HepG2 (cell line): Measurements from ENCODE around the gene SCAF11. TPM values are rescaled to one million over a fixed set of nuclear protein-coding genes. Genes with fewer than 3 reads are reported as not detected.

ENCODE experiments used
- AHR ChIP-seq: IDR thresholded peaks from 2 replicates; pipeline ENCODE4 v1.6.1; 2018; ENCODE audit warnings: missing genetic modification reagents, missing compliant biosample characterization
- ATF5 ChIP-seq: sonication (generic); formaldehyde crosslinking; IDR thresholded peaks from 2 replicates; pipeline ENCODE4 v1.4.0; 2020; ENCODE audit warnings: mild to moderate bottlenecking, low read depth, missing genetic modification reagents
- BRCA1 ChIP-seq: sonication (generic); formaldehyde crosslinking; IDR thresholded peaks from 2 replicates; pipeline ENCODE4 v1.4.0; 2020; ENCODE audit warnings: missing genetic modification reagents
- FUBP1 ChIP-seq: sonication (generic); formaldehyde crosslinking; IDR thresholded peaks from 2 replicates; pipeline ENCODE4 v1.5.1; 2020; ENCODE audit warnings: missing genetic modification reagents, mild to moderate bottlenecking, borderline replicate concordance
- KDM1A ChIP-seq: IDR thresholded peaks from 2 replicates; pipeline ENCODE4 v1.6.1; 2016; ENCODE audit warnings: missing compliant biosample characterization
- MIER2 ChIP-seq: IDR thresholded peaks from 2 replicates; pipeline ENCODE4 v1.6.1; 2016; ENCODE audit warnings: missing biosample characterization, missing genetic modification reagents
- MYC ChIP-seq: sonication (generic); formaldehyde crosslinking; IDR thresholded peaks from 2 replicates; pipeline ENCODE4 v1.9.0; 2021; ENCODE audit warnings: missing genetic modification reagents, borderline replicate concordance
- MYPOP ChIP-seq: sonication (generic); formaldehyde crosslinking; IDR thresholded peaks from 2 replicates; pipeline ENCODE4 v1.8.1; 2023; ENCODE audit warnings: mild to moderate bottlenecking, moderate library complexity, missing genetic modification reagents
- NFIB ChIP-seq: sonication (generic); formaldehyde crosslinking; IDR thresholded peaks from 2 replicates; pipeline ENCODE4 v1.9.0; 2021; ENCODE audit warnings: missing genetic modification reagents, mild to moderate bottlenecking, borderline replicate concordance
- SALL2 ChIP-seq: sonication (generic); formaldehyde crosslinking; IDR thresholded peaks from 2 replicates; pipeline ENCODE4 v1.8.1; 2023; ENCODE audit warnings: mild to moderate bottlenecking, missing genetic modification reagents, inconsistent platforms
- SCMH1 ChIP-seq: sonication (generic); formaldehyde crosslinking; IDR thresholded peaks from 2 replicates; pipeline ENCODE4 v1.9.0; 2021; ENCODE audit warnings: missing genetic modification reagents, mild to moderate bottlenecking, borderline replicate concordance
- SMAD1 ChIP-seq: sonication (generic); formaldehyde crosslinking; IDR thresholded peaks from 2 replicates; pipeline ENCODE4 v1.4.0; 2020; ENCODE audit warnings: missing genetic modification reagents, low read depth, mild to moderate bottlenecking, borderline replicate concordance
- TFE3 ChIP-seq: IDR thresholded peaks from 2 replicates; pipeline ENCODE4 v1.6.1; 2016
- TOPORS ChIP-seq: sonication (generic); formaldehyde crosslinking; IDR thresholded peaks from 2 replicates; pipeline ENCODE4 v1.8.0; 2023; ENCODE audit warnings: mild to moderate bottlenecking, missing genetic modification reagents
- ZGPAT ChIP-seq: IDR thresholded peaks from 2 replicates; pipeline ENCODE4 v1.6.1; 2016; ENCODE audit warnings: mild to moderate bottlenecking
- ZNF546 ChIP-seq: sonication (generic); formaldehyde crosslinking; conservative IDR thresholded peaks from 2 replicates; pipeline ENCODE4 v1.8.1; 2023; ENCODE audit warnings: mild to moderate bottlenecking, missing genetic modification reagents
- ZNF574 ChIP-seq: sonication (generic); formaldehyde crosslinking; IDR thresholded peaks from 2 replicates; pipeline ENCODE4 v1.4.0; 2020; ENCODE audit warnings: missing genetic modification reagents
- ZNF772 ChIP-seq: sonication (generic); formaldehyde crosslinking; IDR thresholded peaks from 2 replicates; pipeline ENCODE4 v1.5.0; 2020; ENCODE audit warnings: mild to moderate bottlenecking, missing genetic modification reagents
- polyA plus RNA-seq, 8 experiments: library from polyadenylated mRNA; depleted of rRNA in 3 of 8; stranded (reverse) in 7 of 8; unstranded in 1 of 8; fragments of >200 nt; fragmentation: Illumina TruSeq in 4 of 8; extraction: Trizol in 4 of 8; gene quantifications; 2 replicates each; pipeline versions ENCODE4 v1.2.1 to v1.2.3, GENCODE V29; 2011 to 2016; ENCODE audit warnings: low read depth in 4 of 8, missing spikeins in 1 of 8, mixed read lengths in 1 of 8; ENCODE audit not compliant: insufficient read depth in 1 of 8
- total RNA-seq, 5 experiments: library from RNA; depleted of rRNA; stranded (reverse); fragments of >200 nt; fragmentation: Illumina TruSeq; extraction: Trizol; gene quantifications; 2 replicates each; pipeline ENCODE4 v1.2.3, GENCODE V29; 2016; ENCODE audit warnings: low read depth in 1 of 5

The SCAF11 gene
- total and polyA plus RNA-seq, 2 of the 13 experiments (the other 11 are each of a cell fraction or from before 2014, with no cell fraction given), result 26.9 to 38.3 TPM

- TF ChIP-seq ZNF772 (CRISPR knock-in tag) (peak; percentile 70; the same call in 1 of the 2 replicates), SALL2 (peak; percentile 88), ZNF546 (CRISPR knock-in tag) (no peak), ATF5 (CRISPR knock-in tag) (0 out of 2 replicates have a peak, but pooled peaks have one; percentile 56), ZGPAT (CRISPR knock-in tag) (peak; percentile 83), MYC (CRISPR knock-in tag) (peak; percentile 84), AHR (CRISPR knock-in tag) (peak; percentile 57; the same call in 1 of the 2 replicates), MIER2 (CRISPR knock-in tag) (peak; percentile 47; the same call in 1 of the 2 replicates), TFE3 (CRISPR knock-in tag) (0 out of 2 replicates have a peak, but pooled peaks have one; percentile 32), SMAD1 (no peak), MYPOP (CRISPR knock-in tag) (peak; percentile 88), FUBP1 (no peak), KDM1A (CRISPR knock-in tag) (peak; percentile 33; the same call in 1 of the 2 replicates), SCMH1 (no peak), BRCA1 (CRISPR knock-in tag) (peak; percentile 53; the same call in 1 of the 2 replicates), ZNF574 (CRISPR knock-in tag) (peak; percentile 75), TOPORS (CRISPR knock-in tag) (peak; percentile 71; the same call in 1 of the 2 replicates), NFIB (no peak)
Measured at GRCh38 chr12:45991284-45992249, 1.2 kb upstream of the SCAF11 start (continued).
